Activated naive CD8-positive, alpha-beta T cell treated with anti-CD3 and anti-CD28 coated beads for 36 hours (primary cell): Measurements from ENCODE around the gene RASGEF1B. TPM values are rescaled to one million over a fixed set of nuclear protein-coding genes. Genes with fewer than 3 reads are reported as not detected.
"Not testable (repeated sequence)": the region's sequence is repeated elsewhere in the genome, so short reads cannot be mapped to it uniquely, and the experiment has no call there.

Experiments used
- DNase-seq: peaks from one replicate; pipeline ENCODE4 v3.0.0; 2021
- H3K27ac Mint-ChIP-seq: one replicate; pipeline ENCODE4 v1.8.0; 2022; ENCODE audit warnings: mild to moderate bottlenecking, moderate library complexity, mixed read lengths
- H3K27me3 Mint-ChIP-seq: one replicate; pipeline ENCODE4 v1.8.0; 2022; ENCODE audit warnings: mild to moderate bottlenecking, mixed read lengths
- H3K36me3 Mint-ChIP-seq: one replicate; pipeline ENCODE4 v1.8.0; 2021; ENCODE audit warnings: mild to moderate bottlenecking, mixed read lengths
- H3K4me1 Mint-ChIP-seq: one replicate; pipeline ENCODE4 v1.8.0; 2021; ENCODE audit warnings: mixed read lengths
- H3K4me3 Mint-ChIP-seq: one replicate; pipeline ENCODE4 v1.8.0; 2022; ENCODE audit warnings: mild to moderate bottlenecking, moderate library complexity, mixed read lengths
- H3K9me3 Mint-ChIP-seq: one replicate; pipeline ENCODE4 v1.8.0; 2022; ENCODE audit warnings: mixed read lengths
- total RNA-seq, 2 experiments: library from RNA; stranded (reverse); gene quantifications; one replicate each; pipeline ENCODE4 v1.2.3, GENCODE V29; 2021

Gene RASGEF1B
- total RNA-seq, 2 experiments from 2014 or later: 6.7 to 6.9 TPM

DNA sequence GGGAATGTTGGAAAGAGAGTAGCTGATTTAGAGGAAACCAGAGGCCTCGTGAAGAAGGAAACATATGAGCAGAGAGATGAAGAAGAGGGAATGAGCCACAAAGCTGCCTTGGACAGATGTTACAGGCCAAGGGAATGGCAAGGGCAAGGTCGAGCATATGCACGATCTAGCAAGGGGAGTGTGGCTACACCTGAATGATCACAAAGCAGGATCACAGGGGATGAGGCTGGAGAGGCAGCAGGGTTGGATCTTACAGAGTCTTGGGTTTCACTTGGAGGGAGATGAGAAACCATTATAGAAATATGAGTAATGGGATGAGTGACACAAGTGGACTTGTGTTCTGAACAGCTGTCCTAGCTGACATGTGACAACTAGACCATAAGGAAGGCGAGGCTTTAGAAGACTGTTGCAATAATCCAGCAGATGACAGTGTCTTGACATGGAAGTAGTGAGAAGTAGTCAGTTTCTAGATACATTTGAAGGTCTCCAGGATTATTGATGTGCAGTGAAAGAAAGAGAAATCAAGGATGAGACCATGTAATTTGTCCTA, 58.7 kb downstream of the RASGEF1B start:
- H3K4me1 Mint-ChIP-seq: no peaks in the 10 kb centered on the region
- H3K36me3 Mint-ChIP-seq: no peaks in the 10 kb centered on the region
- DNase-seq: no peak
- no peaks in the 10 kb centered on the region for H3K9me3 Mint-ChIP-seq
- no peak overlapping the region for H3K4me3 Mint-ChIP-seq
- H3K27ac Mint-ChIP-seq: no peak overlapping the region
- no peaks in the 10 kb centered on the region for H3K27me3 Mint-ChIP-seq

DNA sequence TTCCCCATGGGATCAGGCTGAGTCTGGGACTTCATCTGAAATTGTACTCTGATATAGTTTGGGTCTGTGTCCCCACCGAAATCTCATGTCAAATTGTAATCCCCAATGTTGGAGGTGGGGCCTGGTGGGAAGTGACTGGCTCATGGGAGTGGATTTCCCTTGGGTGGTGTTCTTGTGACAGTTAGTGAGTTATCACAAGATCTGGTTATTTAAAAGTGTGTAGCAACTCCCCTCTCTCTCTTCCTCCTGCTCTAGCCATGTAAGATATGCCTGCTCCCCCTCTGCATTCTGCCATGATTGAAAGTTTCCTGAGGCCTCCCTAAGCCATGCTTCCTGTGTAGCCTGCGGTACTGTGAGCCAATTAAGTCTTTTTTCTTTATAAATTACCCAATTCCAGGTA, 61.0 kb downstream of the RASGEF1B start:
- Mint-ChIP-seq H3K4me3 (no peak overlapping the region), H3K27ac (no peak overlapping the region), H3K27me3 (no peaks in the 10 kb centered on the region), H3K36me3 (no peaks in the 10 kb centered on the region), H3K9me3 (no peaks in the 10 kb centered on the region), H3K4me1 (peaks cover 2% of the 10 kb centered on the region)
- DNase-seq: no peak

GRCh38 chr4:81409836-81410235, 61.9 kb downstream of the RASGEF1B start:
- DNase-seq: no peak
- Mint-ChIP-seq H3K9me3 (no peaks in the 10 kb centered on the region), H3K27me3 (no peaks in the 10 kb centered on the region), H3K4me3 (no peak overlapping the region), H3K27ac (no peak overlapping the region), H3K4me1 (peaks cover 6% of the 10 kb centered on the region), H3K36me3 (no peaks in the 10 kb centered on the region)

DNA sequence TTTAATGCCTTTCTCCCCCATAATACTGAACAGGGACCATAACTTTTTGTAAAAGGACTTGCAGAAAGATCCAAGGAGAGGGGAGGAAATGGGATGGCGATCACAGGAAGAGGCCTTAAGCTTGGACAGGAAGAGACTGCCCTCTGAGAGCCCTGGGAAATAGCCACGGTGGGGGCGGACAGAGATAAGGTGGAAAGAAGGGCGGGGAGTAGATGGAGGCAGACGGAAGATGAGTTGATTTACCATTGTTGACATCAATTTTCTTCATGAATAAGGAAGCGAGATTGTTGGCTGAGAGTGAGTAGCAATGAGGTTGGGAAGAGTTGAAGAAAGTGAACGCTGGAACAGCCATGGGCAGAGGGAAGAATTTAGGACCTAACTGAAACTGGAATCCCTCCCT, 63.4 kb downstream of the RASGEF1B start:
- Mint-ChIP-seq H3K36me3 (no peaks in the 10 kb centered on the region), H3K4me3 (no peak overlapping the region), H3K27ac (no peak overlapping the region), H3K9me3 (no peaks in the 10 kb centered on the region), H3K27me3 (no peaks in the 10 kb centered on the region), H3K4me1 (peaks cover 6% of the 10 kb centered on the region)
- no peak for DNase-seq

- Mint-ChIP-seq H3K27ac (no peak overlapping the region), H3K36me3 (no peaks in the 10 kb centered on the region), H3K9me3 (no peaks in the 10 kb centered on the region), H3K4me1 (peaks cover 6% of the 10 kb centered on the region), H3K27me3 (no peaks in the 10 kb centered on the region), H3K4me3 (no peak overlapping the region)
- no peak for DNase-seq
Observed at GRCh38 chr4:81407726-81408125, 64.0 kb downstream of the RASGEF1B start.

DNA sequence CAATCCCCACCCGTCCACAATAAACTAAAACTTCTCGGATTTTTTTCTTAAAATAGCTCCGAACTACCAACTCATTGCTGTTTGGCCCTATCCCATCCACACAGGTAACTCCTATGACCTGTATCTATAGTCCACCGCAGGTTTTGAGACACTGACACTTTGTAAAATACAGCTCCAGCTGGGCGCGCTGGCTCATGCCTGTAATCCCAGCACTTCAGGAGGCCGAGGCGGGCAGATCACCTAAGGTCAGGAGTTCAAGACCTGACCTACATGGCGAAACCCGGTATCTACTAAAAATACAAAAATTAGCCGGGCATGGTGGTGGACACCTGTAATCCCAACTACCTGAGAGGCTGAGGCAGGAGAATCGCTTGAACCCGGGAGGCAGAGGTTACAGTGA, 65.2 kb downstream of the RASGEF1B start:
- H3K9me3 Mint-ChIP-seq, H3K27ac Mint-ChIP-seq, H3K4me1 Mint-ChIP-seq, DNase-seq, H3K4me3 Mint-ChIP-seq, H3K27me3 Mint-ChIP-seq, H3K36me3 Mint-ChIP-seq: not testable (repeated sequence)

DNA sequence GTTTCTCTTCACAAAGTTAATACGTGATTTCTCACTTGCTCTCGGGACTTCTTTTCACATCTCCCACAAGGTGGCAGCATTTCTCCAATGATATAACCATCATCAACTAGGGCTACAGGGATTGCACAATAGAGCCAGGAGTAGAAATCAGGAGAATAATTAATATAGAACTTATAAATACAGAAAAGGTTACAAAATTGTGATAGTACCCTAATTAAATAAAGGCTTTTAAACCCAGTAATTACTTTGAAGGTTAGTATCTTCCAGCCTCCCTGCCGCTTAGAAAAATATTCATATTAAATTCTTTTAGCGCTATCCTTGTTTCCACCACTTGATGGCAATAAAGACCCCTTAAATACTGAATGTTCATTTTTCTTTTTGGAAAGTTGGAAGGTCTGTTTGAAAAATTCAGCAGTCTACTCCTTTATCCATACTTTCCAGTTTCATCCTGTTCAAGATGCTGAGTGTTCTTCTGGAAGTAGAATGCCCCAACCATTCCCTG, 65.8 kb downstream of the RASGEF1B start:
- no peak overlapping the region for H3K4me3 Mint-ChIP-seq
- H3K27me3 Mint-ChIP-seq: no peaks in the 10 kb centered on the region
- no peaks in the 10 kb centered on the region for H3K36me3 Mint-ChIP-seq
- H3K9me3 Mint-ChIP-seq: no peaks in the 10 kb centered on the region
- H3K27ac Mint-ChIP-seq: no peak overlapping the region
- peaks cover 6% of the 10 kb centered on the region for H3K4me1 Mint-ChIP-seq
- peak; percentile 13 for DNase-seq

DNA sequence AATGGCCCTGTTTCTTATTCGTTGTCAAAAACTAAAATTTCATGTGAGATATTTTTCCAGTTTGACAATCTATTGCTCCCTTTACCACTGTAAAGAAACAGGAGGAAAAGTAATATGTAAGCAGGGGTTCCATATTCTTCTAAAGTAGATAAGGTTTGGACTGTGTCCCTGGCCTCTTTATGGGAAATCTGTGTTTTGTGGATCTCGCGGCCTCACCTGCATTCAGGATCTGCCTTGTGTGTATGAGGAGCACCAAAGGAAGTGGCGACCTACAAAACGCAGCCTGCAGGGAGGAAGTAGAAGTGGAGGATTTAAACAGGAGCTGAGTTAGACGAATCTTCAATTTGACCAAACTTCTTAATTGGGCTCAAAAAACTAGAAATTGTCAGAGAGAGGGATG, 67.0 kb downstream of the RASGEF1B start:
- no peak for DNase-seq
- Mint-ChIP-seq H3K36me3 (no peaks in the 10 kb centered on the region), H3K27ac (no peak overlapping the region), H3K4me1 (peaks cover 6% of the 10 kb centered on the region), H3K4me3 (no peak overlapping the region), H3K9me3 (no peaks in the 10 kb centered on the region), H3K27me3 (no peaks in the 10 kb centered on the region)

- Mint-ChIP-seq H3K36me3 (no peaks in the 10 kb centered on the region), H3K9me3 (no peaks in the 10 kb centered on the region), H3K27ac (no peak overlapping the region), H3K4me1 (peaks cover 6% of the 10 kb centered on the region), H3K4me3 (no peak overlapping the region), H3K27me3 (no peaks in the 10 kb centered on the region)
- no peak for DNase-seq
Observed at GRCh38 chr4:81404294-81404693, 67.4 kb downstream of the RASGEF1B start.

DNA sequence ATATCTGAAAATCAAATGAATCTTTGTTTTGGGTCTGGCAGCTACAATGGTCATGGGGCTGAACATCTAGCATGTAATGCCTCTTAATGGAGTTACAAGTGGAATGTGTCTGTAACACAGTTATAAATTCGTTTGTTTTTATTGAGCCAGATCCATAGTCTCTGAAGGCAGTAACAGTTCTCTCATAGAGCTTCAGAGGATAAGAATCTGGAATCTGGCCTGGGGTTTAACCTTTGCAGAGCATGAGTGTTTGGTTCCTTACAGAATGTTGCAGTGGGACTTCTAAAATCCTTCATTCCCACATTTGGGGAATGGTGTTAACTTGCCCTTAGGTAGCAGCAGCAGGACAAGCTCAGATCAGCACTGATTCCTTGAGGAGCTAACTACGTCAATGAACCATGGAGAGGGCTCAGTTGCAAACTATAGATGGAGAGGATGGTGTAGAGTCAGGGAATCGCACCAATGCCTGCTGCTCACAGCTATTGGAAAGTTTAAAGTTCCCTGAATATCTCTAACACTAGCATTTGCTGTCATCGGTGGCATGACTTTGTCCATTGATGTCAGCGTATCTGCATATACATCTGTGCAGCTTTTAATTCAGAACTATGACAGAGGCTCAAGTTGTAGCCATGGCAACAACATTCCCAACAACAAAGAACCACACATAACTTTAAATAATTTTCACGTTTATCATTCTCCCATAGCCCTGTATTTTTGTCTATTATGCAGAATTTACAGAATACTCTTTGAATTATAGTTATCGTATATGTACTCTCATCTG, 72.2 kb downstream of the RASGEF1B start:
- no peak overlapping the region for H3K27ac Mint-ChIP-seq
- H3K27me3 Mint-ChIP-seq: no peaks in the 10 kb centered on the region
- no peak for DNase-seq
- H3K9me3 Mint-ChIP-seq: no peaks in the 10 kb centered on the region
- H3K36me3 Mint-ChIP-seq: no peaks in the 10 kb centered on the region
- H3K4me3 Mint-ChIP-seq: no peak overlapping the region
- H3K4me1 Mint-ChIP-seq: no peaks in the 10 kb centered on the region

DNA sequence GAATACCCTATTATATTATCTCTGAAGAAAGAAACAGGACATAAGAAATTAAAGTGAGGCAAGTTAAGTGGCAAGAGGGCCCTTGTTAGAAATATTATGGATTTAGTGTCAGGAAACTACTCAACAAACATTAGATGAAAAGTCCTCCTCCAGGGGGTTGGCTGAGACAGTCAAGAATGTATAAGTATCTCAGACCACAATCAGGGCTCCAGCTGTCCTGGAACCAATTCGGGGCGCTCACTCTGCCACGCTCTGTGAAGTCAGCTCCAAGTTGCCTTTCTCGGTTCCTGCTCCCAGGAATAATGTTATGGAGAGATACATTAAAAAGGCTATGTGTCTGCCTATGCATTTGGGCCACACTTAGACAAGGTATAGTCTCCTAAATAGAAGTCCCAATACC, 73.3 kb downstream of the RASGEF1B start:
- Mint-ChIP-seq H3K9me3 (no peaks in the 10 kb centered on the region), H3K27ac (no peak overlapping the region), H3K36me3 (no peaks in the 10 kb centered on the region)

GRCh38 chr4:81397635-81398034, 74.1 kb downstream of the RASGEF1B start:
- H3K9me3 Mint-ChIP-seq: no peaks in the 10 kb centered on the region

More for the DNA sequence above, 73.3 kb downstream of the RASGEF1B start:
- DNase-seq: no peak
- Mint-ChIP-seq H3K4me1 (no peaks in the 10 kb centered on the region), H3K27me3 (no peaks in the 10 kb centered on the region), H3K4me3 (no peak overlapping the region)

DNA sequence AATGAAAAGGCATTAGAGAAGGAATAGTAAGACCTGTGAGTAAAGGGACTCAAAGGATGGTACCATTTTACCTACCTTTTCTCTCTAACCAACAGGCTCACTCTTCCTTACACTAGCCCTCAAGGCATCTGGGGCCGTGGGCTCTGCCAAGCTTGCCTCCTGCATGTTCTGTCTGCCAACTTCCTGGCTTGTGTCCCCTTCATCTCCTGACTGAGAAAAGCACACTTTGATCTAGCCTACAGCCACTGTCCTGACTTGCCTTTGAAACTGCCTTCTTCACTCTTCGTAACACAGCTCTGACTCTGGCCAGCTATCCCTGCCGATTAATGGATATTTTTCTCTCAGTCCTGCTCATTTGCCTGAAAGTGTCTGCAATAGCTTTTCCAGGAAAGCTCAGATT, 76.5 kb downstream of the RASGEF1B start:
- Mint-ChIP-seq H3K9me3 (no peaks in the 10 kb centered on the region), H3K27me3 (no peaks in the 10 kb centered on the region), H3K36me3 (no peaks in the 10 kb centered on the region), H3K4me1 (peaks cover 5% of the 10 kb centered on the region), H3K27ac (no peak overlapping the region), H3K4me3 (no peak overlapping the region)
- no peak for DNase-seq

More at GRCh38 chr4:81397635-81398034, 74.1 kb downstream of the RASGEF1B start:
- Mint-ChIP-seq H3K4me1 (peaks cover 1% of the 10 kb centered on the region), H3K27me3 (no peaks in the 10 kb centered on the region), H3K27ac (no peak overlapping the region), H3K4me3 (no peak overlapping the region), H3K36me3 (no peaks in the 10 kb centered on the region)
- no peak for DNase-seq

DNA sequence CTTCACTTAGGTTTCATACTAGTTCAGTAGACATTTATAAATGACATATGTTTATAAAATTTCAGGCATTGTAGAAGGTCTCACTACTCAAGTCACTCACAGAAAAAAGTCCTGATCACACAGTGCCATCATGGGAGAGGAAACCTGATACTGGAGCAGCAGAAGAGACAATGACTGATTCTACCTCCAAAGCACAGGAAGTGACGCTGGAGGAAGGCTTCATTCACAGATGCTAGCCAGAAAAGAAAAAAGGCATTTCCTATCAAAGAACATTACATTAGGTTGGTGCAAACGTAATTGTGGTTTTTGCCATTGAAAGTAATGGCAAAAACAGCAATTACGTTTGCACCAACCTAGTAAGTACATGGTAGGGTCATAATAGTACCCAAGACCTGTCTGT, 79.5 kb downstream of the RASGEF1B start:
- Mint-ChIP-seq H3K27ac (no peak overlapping the region), H3K4me3 (no peak overlapping the region), H3K4me1 (peaks cover 5% of the 10 kb centered on the region), H3K27me3 (no peaks in the 10 kb centered on the region), H3K9me3 (peaks cover 3% of the 10 kb centered on the region), H3K36me3 (no peaks in the 10 kb centered on the region)
- no peak for DNase-seq

DNA sequence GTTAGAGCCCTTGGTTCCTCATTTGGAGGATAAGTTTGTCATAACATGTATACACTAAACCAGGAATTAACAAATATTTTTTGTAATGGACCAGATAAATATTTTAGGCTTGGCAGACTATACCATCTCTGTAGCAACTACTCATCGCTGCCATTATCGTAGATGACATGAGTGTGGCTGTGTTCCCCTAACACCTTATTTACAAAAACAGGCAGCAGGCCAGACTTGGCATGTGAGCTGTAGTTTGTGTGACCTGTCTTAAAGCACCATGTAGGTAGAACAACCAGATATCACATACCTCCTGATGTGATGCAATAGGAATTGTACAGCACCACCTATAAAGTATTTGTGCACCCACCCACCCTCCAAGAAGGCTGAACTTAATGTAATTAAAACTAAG, 82.0 kb downstream of the RASGEF1B start:
- DNase-seq: no peak
- H3K36me3 Mint-ChIP-seq: no peaks in the 10 kb centered on the region
- peaks cover 5% of the 10 kb centered on the region for H3K4me1 Mint-ChIP-seq
- no peaks in the 10 kb centered on the region for H3K27me3 Mint-ChIP-seq
- no peak overlapping the region for H3K4me3 Mint-ChIP-seq
- H3K27ac Mint-ChIP-seq: no peak overlapping the region
- H3K9me3 Mint-ChIP-seq: peaks cover 6% of the 10 kb centered on the region

DNA sequence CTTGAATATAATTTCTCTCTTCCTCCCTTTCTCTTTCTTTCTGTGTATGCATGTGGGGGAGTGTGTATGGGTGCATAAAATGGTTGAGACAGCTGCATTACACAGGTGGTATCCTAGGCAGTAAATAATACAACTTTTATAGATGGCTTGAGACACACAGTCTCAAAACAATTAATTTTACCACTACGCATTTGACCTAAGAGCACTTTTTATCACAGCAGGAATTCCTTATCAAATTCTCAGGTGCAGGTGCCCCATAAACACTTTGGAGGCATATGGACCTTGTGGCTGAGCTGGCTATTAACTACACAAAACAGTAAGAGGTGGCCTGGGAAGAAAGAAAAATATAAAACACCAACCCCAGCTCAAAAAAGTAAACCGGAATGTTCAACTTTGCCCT, 91.3 kb downstream of the RASGEF1B start:
- Mint-ChIP-seq H3K27me3 (peaks cover 29% of the 10 kb centered on the region), H3K9me3 (no peaks in the 10 kb centered on the region), H3K4me1 (no peaks in the 10 kb centered on the region), H3K4me3 (no peak overlapping the region), H3K27ac (no peak overlapping the region), H3K36me3 (no peaks in the 10 kb centered on the region)
- DNase-seq: no peak
